ENCODE measurements around the gene ERICH6.
A peak's percentile ranks its signal among the peaks of the same experiment; 100 is the strongest.

The ERICH6 gene

DNA sequence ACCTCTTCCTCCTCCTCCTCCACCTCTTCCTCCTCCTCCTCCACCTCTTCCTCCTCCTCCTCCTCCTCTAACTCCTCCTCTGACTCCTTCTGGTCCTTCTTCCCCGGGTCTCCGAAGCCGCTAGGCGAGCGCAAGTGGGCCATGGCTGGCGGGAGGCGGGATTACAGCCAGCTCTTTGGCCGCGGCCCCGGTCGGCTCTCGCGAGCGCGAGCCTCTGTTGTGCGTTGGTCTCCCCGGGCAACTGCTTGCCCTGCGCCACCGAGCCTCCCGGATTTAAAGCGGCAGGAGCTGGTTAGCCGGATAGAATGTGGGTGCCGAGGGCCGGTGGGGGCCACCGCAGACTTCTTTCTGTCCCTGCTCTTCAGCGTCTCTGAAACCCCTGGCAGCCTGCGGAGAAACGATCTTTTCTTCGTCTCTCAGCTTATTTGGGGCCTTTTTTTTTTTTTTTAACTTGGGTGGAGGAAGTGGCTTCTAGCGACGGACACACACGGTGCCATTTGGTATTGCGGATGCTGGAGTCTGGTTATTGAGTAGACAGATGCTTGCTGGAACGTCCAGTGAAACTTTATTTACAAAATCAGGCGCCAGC is at the start of gene ERICH6:
Gene ERICH6, minus strand, starts transcription at position 165 of the 589 bp plus-strand sequence. Its CDS starts 22 bp downstream, at position 143.
- DNase-seq (ENCODE audit: low spot score) = peak; percentile 94

DNA sequence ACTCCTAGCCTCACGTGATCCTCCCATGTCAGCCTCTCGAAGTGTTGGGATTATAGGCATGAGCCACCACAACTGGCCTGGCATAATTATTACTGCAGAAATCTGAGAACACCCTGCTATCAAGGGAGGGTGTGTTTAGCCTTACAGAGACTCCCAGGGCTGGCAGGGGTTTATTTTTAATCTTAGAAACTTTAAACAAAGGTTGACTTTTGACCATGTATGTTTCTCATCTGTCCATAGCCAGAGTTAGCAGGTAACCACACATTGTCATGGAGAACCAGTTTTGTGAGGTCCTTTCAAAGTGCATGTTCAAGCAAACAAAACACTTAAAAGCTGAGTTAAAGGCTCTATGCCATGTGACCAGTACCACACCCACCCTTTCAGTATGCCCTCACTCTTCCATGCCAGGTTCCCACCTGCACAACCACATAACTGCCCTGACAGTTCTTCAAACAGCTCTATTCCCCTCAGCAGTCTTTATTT is 48.1 kb upstream of the ERICH6 start:
- DNase-seq (ENCODE audit: low spot score) = no peak

DNA sequence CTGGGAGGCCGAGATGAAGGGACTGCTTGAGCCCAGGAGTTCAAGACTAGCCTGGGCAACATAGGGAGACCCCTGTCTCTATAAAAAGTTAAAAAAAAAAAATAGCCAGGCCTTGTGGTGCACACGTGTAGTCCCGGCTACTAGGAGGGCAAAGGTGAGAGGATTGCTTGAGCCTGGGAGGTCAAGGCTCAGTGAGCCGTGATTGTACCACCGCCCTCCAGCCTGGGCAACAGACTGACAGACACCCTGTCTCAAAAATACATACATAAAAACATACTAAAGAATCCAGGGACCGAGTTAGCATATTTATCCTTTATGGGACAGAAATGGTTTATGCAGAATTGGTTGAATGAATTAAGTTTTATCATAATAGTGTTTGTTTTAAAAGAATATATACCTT is 45.5 kb upstream of the ERICH6 start:
- no peak for DNase-seq (ENCODE audit: low spot score)

DNA sequence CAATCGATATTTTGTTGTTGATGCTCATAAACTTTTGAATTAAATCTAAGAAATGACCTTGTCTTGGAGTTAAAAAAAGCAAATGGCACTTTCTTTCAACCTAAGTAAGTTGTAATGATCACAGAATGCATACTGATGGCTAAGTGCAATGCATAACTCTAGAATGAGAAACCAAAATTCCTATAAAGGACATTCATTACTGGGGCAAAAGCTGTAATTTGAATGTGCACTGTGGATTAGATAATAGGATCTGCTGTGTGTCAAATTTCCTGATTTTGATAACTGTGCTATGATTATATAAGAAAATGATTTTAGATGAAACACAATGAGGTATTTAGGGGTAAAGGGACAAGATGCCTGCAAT is 44.9 kb upstream of the ERICH6 start:
- no peak for DNase-seq (ENCODE audit: low spot score)

DNA sequence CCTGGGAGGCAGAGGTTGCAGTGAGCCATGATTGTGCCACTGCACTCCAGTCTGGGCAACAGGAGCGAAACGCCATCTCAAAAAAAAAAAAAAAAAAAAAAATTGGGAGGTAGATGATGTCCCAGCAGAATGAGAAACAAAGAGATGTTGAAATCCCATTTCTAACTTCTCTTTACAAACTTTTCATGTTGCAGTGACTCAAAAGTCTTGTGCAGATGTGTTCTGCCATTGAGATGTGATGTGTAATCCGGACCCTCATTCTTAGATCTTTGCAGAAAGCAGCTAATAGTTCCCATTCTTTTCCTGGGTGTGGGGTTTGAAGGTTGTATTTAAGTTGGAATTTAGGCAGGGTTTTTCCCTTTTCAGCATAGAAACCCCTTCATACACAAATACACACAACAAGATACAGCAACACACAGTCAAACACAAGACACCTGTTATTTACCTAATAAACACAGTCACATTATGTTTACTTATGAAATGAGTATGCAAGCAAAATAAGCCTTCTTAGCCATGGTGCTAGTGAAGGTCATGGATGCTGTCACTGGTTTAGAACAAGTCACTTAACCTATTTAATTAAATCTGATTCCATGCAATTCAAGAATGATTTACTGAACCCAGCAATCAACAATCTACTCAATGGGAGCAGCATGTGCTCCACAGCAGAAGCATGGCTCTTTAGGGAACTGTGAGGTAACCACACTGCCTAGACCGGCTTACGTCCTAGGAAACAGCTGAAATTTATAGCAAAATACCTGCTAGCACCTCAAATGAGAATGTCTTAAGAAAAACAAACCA is 44.4 kb upstream of the ERICH6 start:
- no peak for DNase-seq (ENCODE audit: low spot score)

DNA sequence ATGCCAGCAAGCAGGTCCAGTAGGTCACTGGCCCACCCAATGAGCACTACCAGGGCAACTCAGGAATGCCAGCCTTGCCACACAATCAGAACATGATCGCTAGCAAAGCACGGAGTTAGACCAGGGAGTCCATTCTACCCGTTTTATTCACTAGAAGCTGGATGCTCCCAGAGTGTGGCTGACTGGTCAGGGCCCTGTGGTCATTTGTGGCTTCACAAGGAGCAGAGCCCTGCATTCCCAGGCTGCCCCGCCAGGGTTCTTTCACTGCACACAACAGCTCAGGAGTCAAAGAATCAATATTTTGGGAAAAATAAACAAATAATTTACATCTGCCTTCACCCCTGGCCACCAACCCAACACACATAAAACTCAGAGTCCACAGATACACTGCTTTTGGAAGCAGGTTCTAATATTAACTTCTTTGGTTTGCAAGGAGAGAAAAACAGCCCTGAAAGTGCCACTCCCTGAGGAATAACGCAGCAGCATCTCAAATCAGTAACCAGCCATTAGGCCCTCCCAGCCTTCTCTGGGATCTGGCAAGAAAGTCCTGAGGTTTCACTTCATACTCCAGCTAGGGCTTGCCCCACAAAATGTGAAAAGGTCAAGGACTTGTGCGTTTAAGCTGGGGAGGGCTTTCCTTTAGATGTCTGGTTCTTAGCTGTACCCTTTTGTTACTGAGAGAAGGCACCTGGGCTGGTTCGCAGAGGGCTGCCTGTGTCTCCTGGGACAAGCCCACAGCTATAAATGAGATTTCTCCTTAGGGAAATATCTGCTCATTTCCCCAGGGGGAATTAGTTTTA is 43.3 kb upstream of the ERICH6 start:
- no peak for DNase-seq (ENCODE audit: low spot score)

DNA sequence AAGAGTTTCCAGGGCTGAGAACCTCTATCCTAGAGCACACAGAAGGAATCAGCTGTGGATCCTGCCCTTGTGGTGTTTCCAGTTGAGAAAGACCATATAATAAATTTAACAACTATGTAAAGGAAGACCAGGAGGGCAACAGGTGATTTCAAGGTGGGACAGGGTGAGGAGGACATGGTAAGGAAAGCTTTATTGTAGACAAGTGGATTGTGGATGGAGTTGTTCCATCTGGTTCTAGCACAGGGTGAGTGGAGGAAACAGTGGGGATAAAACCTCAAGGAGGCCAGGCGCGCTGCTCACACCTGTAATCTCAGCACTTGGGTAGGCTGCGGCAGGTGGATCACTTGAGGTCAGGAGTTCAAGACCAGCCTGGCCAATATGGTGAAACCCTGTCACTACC is 42.1 kb upstream of the ERICH6 start:
- DNase-seq (ENCODE audit: low spot score) = no peak

DNA sequence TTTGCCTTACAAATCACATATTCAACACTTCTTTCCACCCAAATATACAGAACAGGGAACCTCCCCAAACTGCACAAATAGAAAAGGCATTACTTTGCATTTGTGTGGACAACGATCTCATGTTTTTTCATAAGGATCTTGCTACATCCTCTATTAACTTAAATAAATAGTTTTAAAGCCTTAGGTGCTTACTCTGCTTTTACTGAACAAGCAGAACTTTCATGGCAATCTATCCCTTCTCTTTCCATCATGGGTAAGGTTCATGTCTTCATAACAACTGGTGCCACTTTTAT is 41.1 kb upstream of the ERICH6 start:
- no peak for DNase-seq (ENCODE audit: low spot score)

DNA sequence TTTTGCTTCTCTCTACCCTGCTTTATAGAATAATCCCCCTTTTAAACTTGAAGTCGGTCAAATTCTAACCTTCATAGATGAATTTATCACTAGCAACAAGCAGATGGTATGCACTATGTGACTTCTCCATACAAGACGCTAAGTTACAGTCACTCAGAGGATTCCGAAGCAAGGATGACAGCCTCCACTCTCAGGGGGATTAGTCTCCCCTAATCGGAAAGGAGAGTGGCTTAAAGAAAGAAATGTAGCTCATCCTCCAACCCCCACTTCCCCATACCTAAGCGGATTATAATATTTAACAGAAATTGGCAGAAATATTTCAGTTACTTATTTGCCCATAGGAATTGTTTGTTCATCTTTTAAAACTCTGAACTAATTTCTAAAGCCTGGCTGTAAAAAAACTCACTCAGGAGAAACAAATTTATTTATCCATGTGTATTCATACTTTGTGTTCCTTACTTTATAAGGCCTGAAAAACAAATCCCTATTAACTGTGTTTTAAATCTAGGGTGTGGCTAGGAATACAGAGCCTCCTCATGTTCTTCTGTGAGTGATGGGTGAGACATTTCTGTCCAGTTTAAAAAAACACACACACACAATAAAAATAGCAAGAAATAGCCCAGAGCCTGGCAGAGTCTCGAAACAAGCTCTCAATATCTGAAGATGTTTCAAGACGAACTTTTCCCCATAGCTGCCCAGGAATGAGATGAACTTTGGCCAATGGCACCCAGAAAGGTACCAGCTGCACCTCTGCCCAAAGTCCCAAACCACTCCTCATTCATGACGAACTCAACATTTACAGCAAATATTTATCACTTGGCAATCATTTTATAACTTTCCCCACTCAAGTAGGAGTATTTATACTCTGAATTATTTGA is 40.6 kb upstream of the ERICH6 start:
- DNase-seq (ENCODE audit: low spot score) = no peak

DNA sequence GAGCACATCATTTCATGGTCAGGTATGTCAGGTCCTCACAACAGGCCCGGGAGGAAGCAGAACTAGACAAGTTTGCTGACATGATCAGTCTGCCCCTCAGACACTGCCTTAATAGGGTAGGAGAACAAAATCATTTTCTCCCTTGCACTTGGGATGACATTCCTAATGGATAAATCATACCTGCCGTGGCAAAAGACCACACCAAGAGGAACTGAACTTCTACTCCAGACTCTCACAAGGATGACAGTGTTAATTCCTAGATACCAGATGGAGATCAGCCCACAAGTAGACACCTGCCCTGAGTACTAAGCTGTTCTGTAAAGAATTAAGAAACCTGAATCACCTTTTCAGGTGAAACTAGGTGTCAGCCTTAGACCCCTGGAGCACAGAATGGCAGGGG is 39.8 kb upstream of the ERICH6 start:
- DNase-seq (ENCODE audit: low spot score) = no peak

DNA sequence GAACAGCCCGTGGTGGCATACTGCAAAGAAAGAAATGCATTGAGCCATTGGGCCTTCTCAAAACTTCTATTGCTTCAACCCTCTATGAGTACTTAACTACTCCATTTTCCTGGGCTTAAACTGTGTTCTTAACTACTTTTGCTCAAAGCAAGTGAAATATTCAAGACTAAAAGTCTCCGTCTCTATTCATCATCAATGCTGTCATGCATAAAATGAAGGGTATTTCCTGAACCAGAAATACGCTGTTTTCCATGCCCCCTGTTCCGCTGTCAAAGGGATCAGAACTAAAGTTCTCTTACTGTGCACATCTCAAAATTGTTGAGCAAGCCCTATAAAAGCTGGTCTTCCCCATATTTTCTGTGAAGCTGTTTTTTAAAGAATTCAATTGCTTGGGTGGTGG is 39.0 kb upstream of the ERICH6 start:
- DNase-seq (ENCODE audit: low spot score) = no peak

DNA sequence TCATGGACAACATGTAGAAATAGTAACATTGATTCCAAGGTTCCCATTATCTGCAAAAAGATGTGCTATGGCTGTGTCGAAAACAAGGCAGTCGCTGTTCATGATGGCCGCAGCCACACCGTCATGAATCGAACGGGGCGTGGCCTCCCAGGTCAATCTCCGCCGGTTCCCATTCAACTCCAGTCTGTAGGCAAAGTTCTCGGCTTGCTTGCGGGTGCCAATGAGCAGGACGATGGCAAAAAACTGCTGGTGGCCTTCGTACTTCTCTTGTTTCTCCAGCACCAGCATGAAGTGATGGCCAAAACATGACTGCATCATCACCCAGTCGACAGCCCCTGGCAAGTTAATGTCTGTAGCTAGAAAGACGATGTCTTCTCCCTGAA is 38.4 kb upstream of the ERICH6 start:
- no peak for DNase-seq (ENCODE audit: low spot score)

DNA sequence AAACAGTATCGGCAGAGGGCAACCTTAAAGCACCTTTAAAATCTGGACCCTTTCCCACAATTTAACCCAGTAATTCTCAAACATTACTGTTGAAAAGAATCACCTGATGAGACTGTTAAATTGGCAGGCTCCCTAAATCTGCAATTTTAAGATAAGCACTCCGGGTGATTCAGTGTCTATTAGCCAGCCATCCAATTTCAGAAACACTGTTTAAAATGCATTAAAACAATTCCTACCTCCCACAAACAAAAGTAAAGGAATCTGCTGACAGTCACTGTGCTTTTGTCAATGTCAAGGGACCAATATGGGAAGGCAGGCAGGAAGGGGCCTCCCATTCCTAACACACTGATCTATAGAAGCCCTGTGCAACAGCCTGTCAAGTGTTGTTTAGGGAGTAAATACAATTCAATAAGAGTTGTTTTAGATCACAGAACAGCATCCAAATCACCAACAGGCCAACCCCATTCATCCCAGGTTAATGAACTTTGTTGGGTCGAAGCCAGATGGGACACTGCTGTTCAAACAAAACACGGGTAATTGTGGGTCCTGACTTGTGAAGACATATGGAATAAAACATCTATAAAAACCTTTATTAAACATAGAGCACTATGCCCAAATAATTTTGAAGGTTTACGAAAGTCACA is 37.9 kb upstream of the ERICH6 start:
- DNase-seq (ENCODE audit: low spot score) = no peak

DNA sequence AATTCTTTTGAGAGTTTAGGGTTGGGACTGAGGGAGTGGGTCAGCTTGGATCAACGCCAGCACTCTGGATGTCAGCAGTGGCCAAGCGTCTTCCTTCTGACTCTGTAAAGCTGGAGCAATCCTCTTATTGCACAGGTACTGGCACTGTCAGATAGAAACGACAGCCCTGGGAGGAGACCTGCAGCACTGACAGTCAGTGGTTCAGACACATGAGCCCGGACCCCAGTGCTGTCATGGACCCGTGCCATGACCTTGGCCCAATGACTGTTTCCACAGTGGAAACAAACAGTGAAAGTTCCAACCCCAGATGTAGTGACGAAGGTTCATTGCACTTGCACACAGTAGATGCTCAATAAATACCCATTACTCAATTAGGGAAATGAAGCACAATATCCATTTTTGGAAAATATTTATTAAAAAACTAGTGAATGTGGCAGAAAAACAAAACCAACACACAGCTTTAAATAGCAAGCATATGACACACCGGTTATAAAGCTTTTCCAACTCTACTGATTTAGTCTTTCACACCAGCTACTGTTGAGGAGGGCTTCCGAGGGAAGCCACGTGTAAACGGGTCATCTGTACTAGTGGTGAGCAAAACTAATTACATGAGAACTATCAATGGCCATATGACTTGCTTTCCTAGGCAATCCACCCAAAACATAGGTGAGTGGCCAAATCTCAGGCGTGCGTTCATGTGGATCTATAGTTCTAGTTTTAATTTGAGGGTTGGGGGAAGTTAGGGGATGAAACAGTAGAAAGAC is 37.2 kb upstream of the ERICH6 start:
- no peak for DNase-seq (ENCODE audit: low spot score)

DNA sequence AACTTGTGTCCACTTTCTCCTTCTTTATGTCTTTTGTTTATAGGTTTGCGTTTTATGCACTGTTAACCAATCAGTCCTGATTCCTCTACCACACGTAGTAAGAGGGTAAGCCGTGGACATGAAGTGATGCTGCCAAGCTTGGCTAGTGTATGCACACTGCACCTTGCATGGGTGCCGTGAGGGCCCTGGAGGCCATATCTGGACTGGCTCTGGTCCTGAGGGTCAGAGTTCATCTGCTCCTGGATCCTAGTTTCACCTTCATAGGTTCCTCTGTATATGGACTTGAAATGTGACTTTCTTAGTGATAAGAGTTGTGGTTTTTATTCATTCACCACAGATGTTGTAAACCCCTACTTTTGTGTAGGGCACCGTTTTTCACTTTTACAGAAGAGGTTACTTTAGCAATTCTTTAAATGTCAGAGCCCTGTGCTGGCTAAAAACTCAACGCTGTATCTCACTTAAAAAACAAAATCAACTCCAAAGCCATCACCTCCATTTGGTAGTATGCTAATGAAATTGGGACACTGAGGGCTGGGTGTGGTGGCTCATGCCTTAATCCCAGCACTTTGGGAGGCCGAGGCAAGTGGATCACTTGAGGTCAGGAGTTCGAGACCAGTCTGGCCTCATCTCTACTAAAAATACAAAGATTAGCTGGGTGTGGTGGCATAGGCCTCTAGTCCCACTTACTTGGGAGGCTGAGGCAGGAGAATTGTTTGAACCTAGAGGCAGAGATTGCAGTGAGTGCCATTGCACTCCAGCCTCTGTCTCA is 36.3 kb upstream of the ERICH6 start:
- no peak for DNase-seq (ENCODE audit: low spot score)

DNA sequence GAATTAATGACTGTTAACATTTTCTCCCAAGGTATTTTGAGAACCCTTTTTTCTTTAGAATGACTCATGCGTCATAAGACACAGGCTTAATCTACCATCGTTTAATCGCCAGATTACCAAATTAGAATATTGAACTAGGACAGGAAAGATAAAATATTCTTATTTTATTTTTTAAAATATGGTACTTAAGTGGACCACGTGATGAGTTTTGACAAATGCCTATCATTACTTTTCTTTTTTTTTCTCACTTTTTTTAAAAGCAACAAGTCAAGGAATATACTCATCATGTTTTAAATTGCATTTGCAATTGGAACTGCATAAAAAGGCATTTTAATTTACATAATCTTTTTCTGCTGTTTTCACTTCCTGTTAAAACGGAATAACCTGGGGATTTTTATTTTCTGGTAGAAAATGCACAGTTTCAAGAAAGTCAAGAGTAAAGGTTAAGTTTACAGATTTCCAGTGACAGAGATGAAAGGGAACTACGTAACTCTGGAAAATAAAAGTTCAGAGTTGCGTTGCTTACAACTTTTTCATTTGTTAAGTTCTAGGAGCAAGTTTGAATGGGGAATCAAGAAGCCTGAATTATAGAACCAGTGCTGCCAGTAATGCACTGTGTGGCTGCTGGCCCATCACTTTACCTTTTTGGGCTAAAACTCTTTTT is 35.6 kb upstream of the ERICH6 start:
- no peak for DNase-seq (ENCODE audit: low spot score)

DNA sequence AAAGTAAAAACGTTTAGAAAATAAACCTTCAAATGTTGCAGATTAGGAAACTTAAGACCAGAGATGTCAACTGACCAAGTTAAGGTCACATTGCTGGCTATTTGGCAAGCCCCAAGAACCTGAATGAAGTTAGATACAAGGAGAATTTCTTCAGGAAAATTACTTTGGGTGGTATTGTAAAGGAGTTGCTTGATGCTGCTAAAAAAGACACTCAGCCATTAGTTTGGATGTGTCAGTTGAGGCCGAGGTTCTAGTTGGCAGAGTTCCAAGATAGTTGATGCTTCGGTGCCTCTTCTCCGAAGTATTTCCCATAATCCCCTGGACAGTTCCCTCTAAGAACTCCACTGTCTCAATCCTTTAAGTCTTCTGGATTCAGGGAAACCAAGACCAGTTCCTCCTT is 35.0 kb upstream of the ERICH6 start:
- DNase-seq (ENCODE audit: low spot score) = no peak

DNA sequence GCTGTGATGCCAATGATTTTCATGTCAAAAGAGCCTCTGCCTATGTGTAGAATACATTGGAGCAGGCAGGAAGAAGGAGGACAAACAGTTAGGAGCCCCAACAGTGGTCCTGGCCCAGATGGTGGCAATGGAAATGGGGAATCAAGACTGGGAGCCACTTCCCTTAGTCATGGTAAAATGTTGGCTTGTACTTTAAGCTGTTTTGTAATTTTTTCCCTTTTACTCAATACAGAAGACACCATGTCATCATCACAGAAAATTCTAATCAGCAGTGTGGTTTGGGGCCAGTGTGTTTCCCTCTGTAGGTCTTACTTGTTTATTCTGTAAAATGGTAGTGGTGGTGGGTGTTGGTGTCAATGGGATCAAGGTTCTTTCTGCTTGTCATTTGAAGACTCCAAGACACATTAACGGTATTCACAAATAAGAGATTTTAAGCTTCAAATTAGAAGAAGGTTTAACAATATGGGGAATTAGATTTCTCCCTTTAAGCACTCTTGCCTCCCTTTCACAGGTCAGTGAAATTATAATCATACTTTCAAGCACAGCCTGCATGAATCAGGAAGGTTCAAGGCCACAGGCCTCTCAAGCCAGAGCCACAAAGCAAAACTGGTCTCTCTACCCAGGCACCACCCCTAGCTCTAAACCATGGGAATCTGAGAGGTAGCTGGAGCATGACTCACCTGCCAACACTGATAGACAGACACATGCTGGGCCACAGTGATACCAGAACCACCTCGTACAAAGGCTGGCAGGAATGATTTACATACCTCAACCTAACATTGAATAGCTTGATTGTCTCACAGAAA is 34.4 kb upstream of the ERICH6 start:
- peak; percentile 29 for DNase-seq (ENCODE audit: low spot score)

Measured in AG08396 (cell line).